Effector memory CD4-positive, alpha-beta T cell (primary cell): Measurements from ENCODE around the gene ANKS3.

ENCODE experiments used
- DNase-seq, 3 donors: peaks; one replicate each; pipeline ENCODE4 v3.0.0-alpha.2; 2020
- H3K27ac ChIP-seq: 2 replicates; pipeline ENCODE4 v1.7.0; 2013; ENCODE audit warnings: mild to moderate bottlenecking, low read length, moderate library complexity; ENCODE audit not compliant: insufficient read depth, poor library complexity, severe bottlenecking
- H3K27me3 ChIP-seq: replicated peaks from 2 replicates; pipeline ENCODE4 v1.7.0; 2013; ENCODE audit warnings: mild to moderate bottlenecking, low read length; ENCODE audit not compliant: insufficient read depth, control insufficient read depth, poor library complexity, severe bottlenecking
- H3K36me3 ChIP-seq: 2 replicates; pipeline ENCODE4 v1.7.0; 2013; ENCODE audit warnings: mild to moderate bottlenecking, low read length, moderate library complexity; ENCODE audit not compliant: control insufficient read depth, insufficient read depth
- H3K4me1 ChIP-seq: 2 replicates; pipeline ENCODE4 v1.7.0; 2013; ENCODE audit warnings: low read length, mild to moderate bottlenecking; ENCODE audit not compliant: control insufficient read depth, insufficient read depth, poor library complexity, severe bottlenecking
- H3K4me3 ChIP-seq: 2 replicates; pipeline ENCODE4 v1.7.0; 2013; ENCODE audit warnings: low read length, low read depth, mild to moderate bottlenecking; ENCODE audit not compliant: insufficient read depth, poor library complexity, severe bottlenecking
- H3K9me3 ChIP-seq: 2 replicates; pipeline ENCODE4 v1.7.0; 2013; ENCODE audit warnings: mild to moderate bottlenecking, low read length, moderate library complexity; ENCODE audit not compliant: control insufficient read depth

The ANKS3 gene

GRCh38 chr16:4679156-4679849 is 54.8 kb downstream of the ANKS3 start:
- H3K27me3 ChIP-seq, result no peaks in the 10 kb centered on the region
- no peak for DNase-seq
- H3K36me3 ChIP-seq, result peaks cover 31% of the 10 kb centered on the region
- H3K4me1 ChIP-seq, result peaks cover 21% of the 10 kb centered on the region
- peak overlapping the region; percentile 18 for H3K27ac ChIP-seq
- no peak overlapping the region for H3K4me3 ChIP-seq
- H3K9me3 ChIP-seq, result no peaks in the 10 kb centered on the region

GRCh38 chr16:4678596-4678995 is 55.5 kb downstream of the ANKS3 start:
- H3K36me3 ChIP-seq, result peaks cover 29% of the 10 kb centered on the region
- DNase-seq, result no peak
- no peak overlapping the region for H3K4me3 ChIP-seq
- peaks cover 21% of the 10 kb centered on the region for H3K4me1 ChIP-seq
- H3K27ac ChIP-seq, result no peak overlapping the region
- no peaks in the 10 kb centered on the region for H3K9me3 ChIP-seq
- no peaks in the 10 kb centered on the region for H3K27me3 ChIP-seq

- Histone ChIP-seq H3K9me3 (no peaks in the 10 kb centered on the region), H3K4me3 (no peak overlapping the region), H3K36me3 (peaks cover 31% of the 10 kb centered on the region), H3K27ac (no peak overlapping the region), H3K27me3 (no peaks in the 10 kb centered on the region), H3K4me1 (peaks cover 21% of the 10 kb centered on the region)
- DNase-seq, result no peak
These were observed 56.1 kb downstream of the ANKS3 start for GRCh38 chr16:4677994-4678393.

GRCh38 chr16:4677390-4677789 is 56.7 kb downstream of the ANKS3 start:
- Histone ChIP-seq H3K27me3 (no peaks in the 10 kb centered on the region), H3K36me3 (peaks cover 27% of the 10 kb centered on the region), H3K4me1 (peaks cover 21% of the 10 kb centered on the region), H3K9me3 (no peaks in the 10 kb centered on the region), H3K27ac (peak overlapping the region; percentile 67), H3K4me3 (no peak overlapping the region)
- no peak for DNase-seq

- Histone ChIP-seq H3K27me3 (no peaks in the 10 kb centered on the region), H3K4me3 (no peak overlapping the region), H3K9me3 (no peaks in the 10 kb centered on the region), H3K4me1 (peaks cover 21% of the 10 kb centered on the region), H3K27ac (peak overlapping the region; percentile 67), H3K36me3 (peaks cover 24% of the 10 kb centered on the region)
- DNase-seq, result no peak
These were observed 57.2 kb downstream of the ANKS3 start for GRCh38 chr16:4676831-4677230.

- peak overlapping the region; percentile 67 for H3K27ac ChIP-seq
These were observed 57.9 kb downstream of the ANKS3 start for GRCh38 chr16:4675864-4676786.

GRCh38 chr16:4674926-4675530 is 59.0 kb downstream of the ANKS3 start:
- Histone ChIP-seq H3K27me3 (no peaks in the 10 kb centered on the region), H3K27ac (no peak overlapping the region), H3K9me3 (no peaks in the 10 kb centered on the region), H3K4me3 (no peak overlapping the region), H3K36me3 (peaks cover 40% of the 10 kb centered on the region), H3K4me1 (peaks cover 21% of the 10 kb centered on the region)
- no peak for DNase-seq

More at GRCh38 chr16:4675864-4676786, 57.9 kb downstream of the ANKS3 start:
- Histone ChIP-seq H3K36me3 (peaks cover 31% of the 10 kb centered on the region), H3K4me1 (peaks cover 21% of the 10 kb centered on the region), H3K27me3 (no peaks in the 10 kb centered on the region), H3K4me3 (peak overlapping the region; percentile 32), H3K9me3 (no peaks in the 10 kb centered on the region)
- peak; percentile 55 to 66 (median 62) for DNase-seq

GRCh38 chr16:4673387-4674046 is 60.6 kb downstream of the ANKS3 start:
- DNase-seq, result no peak
- Histone ChIP-seq H3K36me3 (peaks cover 48% of the 10 kb centered on the region), H3K27me3 (no peaks in the 10 kb centered on the region), H3K4me3 (no peak overlapping the region), H3K9me3 (no peaks in the 10 kb centered on the region), H3K4me1 (peaks cover 21% of the 10 kb centered on the region), H3K27ac (no peak overlapping the region)

GRCh38 chr16:4668313-4668960 is 65.6 kb downstream of the ANKS3 start:
- H3K9me3 ChIP-seq, result no peaks in the 10 kb centered on the region
- peaks cover 54% of the 10 kb centered on the region for H3K36me3 ChIP-seq
- no peak for DNase-seq
- no peaks in the 10 kb centered on the region for H3K27me3 ChIP-seq
- peaks cover 27% of the 10 kb centered on the region for H3K4me1 ChIP-seq
- no peak overlapping the region for H3K4me3 ChIP-seq
- H3K27ac ChIP-seq, result no peak overlapping the region
